ENCODE data around the gene DAZAP2. TPM values are rescaled to one million over a fixed set of nuclear protein-coding genes. Genes with fewer than 3 reads are reported as not detected.

DAZAP2 gene
- total and polyA plus RNA-seq, 2 experiments from 2014 or later = 35.8 to 39.9 TPM

DNA sequence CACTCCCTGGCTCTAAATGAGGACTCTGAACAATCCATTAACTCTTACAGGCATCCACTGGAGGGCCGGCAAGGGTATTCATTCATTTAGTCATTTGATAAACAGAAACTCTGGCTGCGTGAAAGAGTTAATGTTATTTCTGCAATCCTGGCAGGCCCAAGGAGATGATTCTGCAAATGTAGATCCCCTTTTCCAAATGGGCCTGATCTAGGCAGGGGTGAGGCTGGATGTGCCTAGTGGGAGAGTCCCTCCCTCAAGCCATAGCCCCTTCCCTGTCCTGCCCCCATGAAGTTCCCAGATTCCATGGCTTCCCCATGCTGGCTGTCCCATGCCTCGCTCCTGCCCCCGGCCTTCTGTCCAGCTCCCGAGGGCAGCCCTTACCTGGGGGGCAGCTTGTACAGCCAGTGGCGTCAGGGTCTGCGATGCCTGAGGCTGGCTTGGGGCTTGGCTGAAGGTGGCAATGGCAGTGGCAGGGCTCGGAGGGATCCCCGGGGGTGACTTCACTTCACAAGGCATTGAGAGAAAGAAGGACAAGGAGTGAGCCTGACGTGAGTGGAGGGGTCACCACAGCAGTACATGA, 39.2 kb upstream of the DAZAP2 start:
- no peak overlapping the region for H2AFZ ChIP-seq
- no peaks in the 10 kb centered on the region for H3K9me2 ChIP-seq (ENCODE audit: insufficient read depth)
- no peaks in the 10 kb centered on the region for H3K4me1 ChIP-seq (ENCODE audit: insufficient read depth)
- no peak overlapping the region for H3K4me3 ChIP-seq
- no peak overlapping the region for H3K27ac ChIP-seq (ENCODE audit: low read depth)
- no peak for TF ChIP-seq POLR2AphosphoS5 (IDR thresholded peaks at IDR 0.05; ENCODE audit: low read depth)
- TF ChIP-seq ETS1 (IDR thresholded peaks at IDR 0.05) = no peak
- TF ChIP-seq, protein P1, sequence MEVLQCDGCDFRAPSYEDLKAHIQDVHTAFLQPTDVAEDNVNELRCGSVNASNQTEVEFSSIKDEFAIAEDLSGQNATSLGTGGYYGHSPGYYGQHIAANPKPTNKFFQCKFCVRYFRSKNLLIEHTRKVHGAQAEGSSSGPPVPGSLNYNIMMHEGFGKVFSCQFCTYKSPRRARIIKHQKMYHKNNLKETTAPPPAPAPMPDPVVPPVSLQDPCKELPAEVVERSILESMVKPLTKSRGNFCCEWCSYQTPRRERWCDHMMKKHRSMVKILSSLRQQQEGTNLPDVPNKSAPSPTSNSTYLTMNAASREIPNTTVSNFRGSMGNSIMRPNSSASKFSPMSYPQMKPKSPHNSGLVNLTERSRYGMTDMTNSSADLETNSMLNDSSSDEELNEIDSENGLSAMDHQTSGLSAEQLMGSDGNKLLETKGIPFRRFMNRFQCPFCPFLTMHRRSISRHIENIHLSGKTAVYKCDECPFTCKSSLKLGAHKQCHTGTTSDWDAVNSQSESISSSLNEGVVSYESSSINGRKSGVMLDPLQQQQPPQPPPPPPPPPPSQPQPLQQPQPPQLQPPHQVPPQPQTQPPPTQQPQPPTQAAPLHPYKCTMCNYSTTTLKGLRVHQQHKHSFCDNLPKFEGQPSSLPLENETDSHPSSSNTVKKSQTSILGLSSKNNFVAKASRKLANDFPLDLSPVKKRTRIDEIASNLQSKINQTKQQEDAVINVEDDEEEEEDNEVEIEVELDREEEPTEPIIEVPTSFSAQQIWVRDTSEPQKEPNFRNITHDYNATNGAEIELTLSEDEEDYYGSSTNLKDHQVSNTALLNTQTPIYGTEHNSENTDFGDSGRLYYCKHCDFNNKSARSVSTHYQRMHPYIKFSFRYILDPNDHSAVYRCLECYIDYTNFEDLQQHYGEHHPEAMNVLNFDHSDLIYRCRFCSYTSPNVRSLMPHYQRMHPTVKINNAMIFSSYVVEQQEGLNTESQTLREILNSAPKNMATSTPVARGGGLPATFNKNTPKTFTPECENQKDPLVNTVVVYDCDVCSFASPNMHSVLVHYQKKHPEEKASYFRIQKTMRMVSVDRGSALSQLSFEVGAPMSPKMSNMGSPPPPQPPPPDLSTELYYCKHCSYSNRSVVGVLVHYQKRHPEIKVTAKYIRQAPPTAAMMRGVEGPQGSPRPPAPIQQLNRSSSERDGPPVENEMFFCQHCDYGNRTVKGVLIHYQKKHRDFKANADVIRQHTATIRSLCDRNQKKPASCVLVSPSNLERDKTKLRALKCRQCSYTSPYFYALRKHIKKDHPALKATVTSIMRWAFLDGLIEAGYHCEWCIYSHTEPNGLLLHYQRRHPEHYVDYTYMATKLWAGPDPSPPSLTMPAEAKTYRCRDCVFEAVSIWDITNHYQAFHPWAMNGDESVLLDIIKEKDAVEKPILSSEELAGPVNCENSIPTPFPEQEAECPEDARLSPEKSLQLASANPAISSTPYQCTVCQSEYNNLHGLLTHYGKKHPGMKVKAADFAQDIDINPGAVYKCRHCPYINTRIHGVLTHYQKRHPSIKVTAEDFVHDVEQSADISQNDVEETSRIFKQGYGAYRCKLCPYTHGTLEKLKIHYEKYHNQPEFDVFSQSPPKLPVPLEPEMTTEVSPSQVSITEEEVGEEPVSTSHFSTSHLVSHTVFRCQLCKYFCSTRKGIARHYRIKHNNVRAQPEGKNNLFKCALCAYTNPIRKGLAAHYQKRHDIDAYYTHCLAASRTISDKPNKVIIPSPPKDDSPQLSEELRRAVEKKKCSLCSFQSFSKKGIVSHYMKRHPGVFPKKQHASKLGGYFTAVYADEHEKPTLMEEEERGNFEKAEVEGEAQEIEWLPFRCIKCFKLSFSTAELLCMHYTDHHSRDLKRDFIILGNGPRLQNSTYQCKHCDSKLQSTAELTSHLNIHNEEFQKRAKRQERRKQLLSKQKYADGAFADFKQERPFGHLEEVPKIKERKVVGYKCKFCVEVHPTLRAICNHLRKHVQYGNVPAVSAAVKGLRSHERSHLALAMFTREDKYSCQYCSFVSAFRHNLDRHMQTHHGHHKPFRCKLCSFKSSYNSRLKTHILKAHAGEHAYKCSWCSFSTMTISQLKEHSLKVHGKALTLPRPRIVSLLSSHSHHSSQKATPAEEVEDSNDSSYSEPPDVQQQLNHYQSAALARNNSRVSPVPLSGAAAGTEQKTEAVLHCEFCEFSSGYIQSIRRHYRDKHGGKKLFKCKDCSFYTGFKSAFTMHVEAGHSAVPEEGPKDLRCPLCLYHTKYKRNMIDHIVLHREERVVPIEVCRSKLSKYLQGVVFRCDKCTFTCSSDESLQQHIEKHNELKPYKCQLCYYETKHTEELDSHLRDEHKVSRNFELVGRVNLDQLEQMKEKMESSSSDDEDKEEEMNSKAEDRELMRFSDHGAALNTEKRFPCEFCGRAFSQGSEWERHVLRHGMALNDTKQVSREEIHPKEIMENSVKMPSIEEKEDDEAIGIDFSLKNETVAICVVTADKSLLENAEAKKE (CRISPR knock-in tag; IDR thresholded peaks at IDR 0.05) = no peak
- TF ChIP-seq EZH2 (IDR thresholded peaks at IDR 0.05; ENCODE audit: low read depth, unreplicated experiment) = no peak
- TF ChIP-seq CTCF (conservative IDR thresholded peaks at IDR 0.05; ENCODE audit: low read depth in 2 of 2) = no peak
- TF ChIP-seq STAT1 (IDR thresholded peaks at IDR 0.05; ENCODE audit: unreplicated experiment) = no peak
- TF ChIP-seq ZNF114 (CRISPR knock-in tag; IDR thresholded peaks at IDR 0.05) = no peak
- no peak for TF ChIP-seq EZH2phosphoT487 (IDR thresholded peaks at IDR 0.05; ENCODE audit: unreplicated experiment)
- no peak for TF ChIP-seq ZNF331 (CRISPR knock-in tag; IDR thresholded peaks at IDR 0.05; ENCODE audit: low read depth)
- TF ChIP-seq CREB1 (CRISPR knock-in tag; IDR thresholded peaks at IDR 0.05; ENCODE audit: low read depth) = no peak
- TF ChIP-seq NANOG (IDR thresholded peaks at IDR 0.05; ENCODE audit: borderline replicate concordance) = no peak
- TF ChIP-seq JUNB (IDR thresholded peaks at IDR 0.05; ENCODE audit: unreplicated experiment) = no peak
- TF ChIP-seq, protein P2, sequence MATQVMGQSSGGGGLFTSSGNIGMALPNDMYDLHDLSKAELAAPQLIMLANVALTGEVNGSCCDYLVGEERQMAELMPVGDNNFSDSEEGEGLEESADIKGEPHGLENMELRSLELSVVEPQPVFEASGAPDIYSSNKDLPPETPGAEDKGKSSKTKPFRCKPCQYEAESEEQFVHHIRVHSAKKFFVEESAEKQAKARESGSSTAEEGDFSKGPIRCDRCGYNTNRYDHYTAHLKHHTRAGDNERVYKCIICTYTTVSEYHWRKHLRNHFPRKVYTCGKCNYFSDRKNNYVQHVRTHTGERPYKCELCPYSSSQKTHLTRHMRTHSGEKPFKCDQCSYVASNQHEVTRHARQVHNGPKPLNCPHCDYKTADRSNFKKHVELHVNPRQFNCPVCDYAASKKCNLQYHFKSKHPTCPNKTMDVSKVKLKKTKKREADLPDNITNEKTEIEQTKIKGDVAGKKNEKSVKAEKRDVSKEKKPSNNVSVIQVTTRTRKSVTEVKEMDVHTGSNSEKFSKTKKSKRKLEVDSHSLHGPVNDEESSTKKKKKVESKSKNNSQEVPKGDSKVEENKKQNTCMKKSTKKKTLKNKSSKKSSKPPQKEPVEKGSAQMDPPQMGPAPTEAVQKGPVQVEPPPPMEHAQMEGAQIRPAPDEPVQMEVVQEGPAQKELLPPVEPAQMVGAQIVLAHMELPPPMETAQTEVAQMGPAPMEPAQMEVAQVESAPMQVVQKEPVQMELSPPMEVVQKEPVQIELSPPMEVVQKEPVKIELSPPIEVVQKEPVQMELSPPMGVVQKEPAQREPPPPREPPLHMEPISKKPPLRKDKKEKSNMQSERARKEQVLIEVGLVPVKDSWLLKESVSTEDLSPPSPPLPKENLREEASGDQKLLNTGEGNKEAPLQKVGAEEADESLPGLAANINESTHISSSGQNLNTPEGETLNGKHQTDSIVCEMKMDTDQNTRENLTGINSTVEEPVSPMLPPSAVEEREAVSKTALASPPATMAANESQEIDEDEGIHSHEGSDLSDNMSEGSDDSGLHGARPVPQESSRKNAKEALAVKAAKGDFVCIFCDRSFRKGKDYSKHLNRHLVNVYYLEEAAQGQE (IDR thresholded peaks at IDR 0.05; ENCODE audit: unreplicated experiment) = no peak
- H3F3A ChIP-seq (replicated peaks; ENCODE audit: low read depth) = no peaks in the 10 kb centered on the region
- H3K4me1 Mint-ChIP-seq = no peaks in the 10 kb centered on the region; the same call in 2 of the 3 replicates
- H3K27me3 Mint-ChIP-seq (ENCODE audit: insufficient read depth, low read depth, poor library complexity) = peaks cover 9% of the 10 kb centered on the region
- no peaks in the 10 kb centered on the region for H3K36me3 ChIP-seq (ENCODE audit: insufficient read depth)
- no peak for ATAC-seq
- no peaks in the 10 kb centered on the region for H4K20me1 ChIP-seq (replicated peaks; ENCODE audit: insufficient read depth)
- no peak overlapping the region for H3K27ac Mint-ChIP-seq
- H3K79me2 ChIP-seq (replicated peaks; ENCODE audit: insufficient read depth) = no peaks in the 10 kb centered on the region
- H3K4me2 ChIP-seq = no peak overlapping the region
- no peaks in the 10 kb centered on the region for H3K9me3 Mint-ChIP-seq
- no peak for DNase-seq (ENCODE audit: low spot score)
- H3K27me3 ChIP-seq (ENCODE audit: insufficient read depth) = no peaks in the 10 kb centered on the region
- no peaks in the 10 kb centered on the region for H3K36me3 Mint-ChIP-seq (ENCODE audit: low read depth)
- no peak overlapping the region for H3K4me3 Mint-ChIP-seq
